Measurements from ENCODE around the gene CCT7. TPM values are rescaled to one million over a fixed set of nuclear protein-coding genes. Genes with fewer than 3 reads are reported as not detected.

The CCT7 gene
- total and polyA plus RNA-seq, 2 donors (not counting 1 experiment from before 2014, with no cell fraction given) = 94.4 to 160 TPM

- DNase-seq (peak; percentile 91), ATAC-seq (ENCODE audit: low read depth) (peak; percentile 81)
- Histone ChIP-seq H3K79me2 (ENCODE audit: control insufficient read depth, insufficient read depth, low read length) (no peaks in the 10 kb centered on the region), H3K9me3 (ENCODE audit: control extremely low read depth in 1 of 3, control insufficient read depth in 2 of 3, insufficient read depth in 1 of 3, low read length in 2 of 3) (peaks cover 3 to 21% (median 7%) of the 10 kb centered on the region in 3 donors), H4K20me1 (ENCODE audit: control insufficient read depth, insufficient read depth, low read length, poor library complexity, severe bottlenecking) (no peaks in the 10 kb centered on the region), H3K4me3 (ENCODE audit: control extremely low read depth in 1 of 5, extremely low read depth in 1 of 5, insufficient read depth in 1 of 5, low read depth in 2 of 5, low read length in 4 of 5) (peak within 1 kb of the TSS; percentile 0 to 55 (median 46)), H3K9ac (ENCODE audit: low read length) (peak within 1 kb of the TSS; percentile 46), H3K36me3 (replicated peaks in 1 of 2; ENCODE audit: control extremely low read depth in 1 of 2, control insufficient read depth in 1 of 2, extremely low read depth in 1 of 2, insufficient read depth in 2 of 2, low read length in 1 of 2) (no peaks in the 10 kb centered on the region), H3K4me2 (replicated peaks; ENCODE audit: low read depth, low read length, poor library complexity, severe bottlenecking) (peak within 1 kb of the TSS; percentile 87), H2AFZ (ENCODE audit: insufficient read depth, low read depth, low read length, poor library complexity, severe bottlenecking) (peak within 1 kb of the TSS; percentile 35), H3K27me3 (replicated peaks in 1 of 4; ENCODE audit: control extremely low read depth in 1 of 4, control insufficient read depth in 3 of 4, insufficient read depth in 4 of 4, low read length in 3 of 4) (peaks cover 2 to 73% (median 64%) of the 10 kb centered on the region in 4 experiments), H3K4me1 (ENCODE audit: control insufficient read depth in 2 of 2, insufficient read depth in 2 of 2, low read length in 2 of 2) (peaks cover 28 to 37% of the 10 kb centered on the region in 2 donors), H3K27ac (ENCODE audit: low read length in 2 of 2) (no peak within 1 kb of the TSS)
- peaks cover 58% of the 10 kb centered on the region for H3K27me3 Mint-ChIP-seq
- CTCF ChIA-PET = no interaction called here
- H3K9me3 Mint-ChIP-seq (ENCODE audit: insufficient read depth) = no peaks in the 10 kb centered on the region
- TF ChIP-seq EZH2 (IDR thresholded peaks at IDR 0.05; ENCODE audit: borderline replicate concordance, insufficient read depth, low read depth, low read length, poor library complexity, severe bottlenecking) (no peak), CTCF (IDR thresholded peaks at IDR 0.05) (no peak)
- peak within 1 kb of the TSS; percentile 81 for H3K4me3 Mint-ChIP-seq
- intact Hi-C loops (cut with micrococcal nuclease) = loop anchor here (2.0 kb wide), 1 partner anchor 93 kb away; no protein-coding TSS in a partner anchor
- H3K4me1 Mint-ChIP-seq = peaks cover 22% of the 10 kb centered on the region
- POLR2A ChIA-PET = interaction anchor here (0.6 kb wide), 2 partner anchors 9 to 538 kb away, joined by 3 read pairs; no protein-coding TSS in a partner anchor
- under 1% methylated on average over 42 of the region's 45 CpGs for WGBS (ENCODE audit: insufficient coverage)
- peak within 1 kb of the TSS; percentile 70 for H3K27ac Mint-ChIP-seq
These were observed 59.5 kb downstream of the CCT7 start, which contains the start of gene EGR4 for GRCh38 chr2:73293534-73294171. TSS of gene EGR4 (minus strand) at chr2:73293548. CDS start at chr2:73293317, 231 bp downstream.

- peaks cover 2 to 72% (median 64%) of the 10 kb centered on the region in 4 experiments for H3K27me3 ChIP-seq (replicated peaks in 1 of 4; ENCODE audit: control extremely low read depth in 1 of 4, control insufficient read depth in 3 of 4, insufficient read depth in 4 of 4, low read length in 3 of 4)
- peak overlapping the region; percentile 87 for H3K4me2 ChIP-seq (replicated peaks; ENCODE audit: low read depth, low read length, poor library complexity, severe bottlenecking)
These were observed 60.1 kb downstream of the CCT7 start for GRCh38 chr2:73294239-73294638.

More at GRCh38 chr2:73294239-73294638, 60.1 kb downstream of the CCT7 start:
- Histone ChIP-seq H4K20me1 (ENCODE audit: control insufficient read depth, insufficient read depth, low read length, poor library complexity, severe bottlenecking) (no peaks in the 10 kb centered on the region), H3K4me3 (ENCODE audit: control extremely low read depth in 1 of 5, extremely low read depth in 1 of 5, insufficient read depth in 1 of 5, low read depth in 2 of 5, low read length in 4 of 5) (no peak overlapping the region), H2AFZ (ENCODE audit: insufficient read depth, low read depth, low read length, poor library complexity, severe bottlenecking) (no peak overlapping the region), H3K36me3 (replicated peaks in 1 of 2; ENCODE audit: control extremely low read depth in 1 of 2, control insufficient read depth in 1 of 2, extremely low read depth in 1 of 2, insufficient read depth in 2 of 2, low read length in 1 of 2) (no peaks in the 10 kb centered on the region), H3K9ac (ENCODE audit: low read length) (no peak overlapping the region), H3K79me2 (ENCODE audit: control insufficient read depth, insufficient read depth, low read length) (no peaks in the 10 kb centered on the region), H3K4me1 (ENCODE audit: control insufficient read depth in 2 of 2, insufficient read depth in 2 of 2, low read length in 2 of 2) (peaks cover 28 to 37% of the 10 kb centered on the region in 2 donors), H3K27ac (ENCODE audit: low read length in 2 of 2) (no peak overlapping the region), H3K9me3 (ENCODE audit: control extremely low read depth in 1 of 3, control insufficient read depth in 2 of 3, insufficient read depth in 1 of 3, low read length in 2 of 3) (peaks cover 3 to 21% (median 7%) of the 10 kb centered on the region in 3 donors)
- Mint-ChIP-seq H3K27me3 (peaks cover 58% of the 10 kb centered on the region), H3K9me3 (ENCODE audit: insufficient read depth) (no peaks in the 10 kb centered on the region), H3K27ac (no peak overlapping the region), H3K4me3 (peak overlapping the region; percentile 32), H3K4me1 (peaks cover 22% of the 10 kb centered on the region)
- no peak for TF ChIP-seq EZH2 (IDR thresholded peaks at IDR 0.05; ENCODE audit: borderline replicate concordance, insufficient read depth, low read depth, low read length, poor library complexity, severe bottlenecking)
- no peak for TF ChIP-seq CTCF (IDR thresholded peaks at IDR 0.05)
- DNase-seq (no peak), ATAC-seq (ENCODE audit: low read depth) (no peak)
- POLR2A ChIA-PET = no interaction called here
- intact Hi-C loops (cut with micrococcal nuclease) = no loop called here
- no CpG with 5 or more reads among the region's 2 CpGs for WGBS (ENCODE audit: insufficient coverage)
- CTCF ChIA-PET = no interaction called here
